Measurements from ENCODE around the gene MSH5. TPM values are rescaled to one million over a fixed set of nuclear protein-coding genes. Genes with fewer than 3 reads are reported as not detected.

Gene MSH5
- polyA plus RNA-seq, 1 donor (not counting 4 experiments of a cell fraction or from before 2014, with no cell fraction given), result 14.8 TPM

DNA sequence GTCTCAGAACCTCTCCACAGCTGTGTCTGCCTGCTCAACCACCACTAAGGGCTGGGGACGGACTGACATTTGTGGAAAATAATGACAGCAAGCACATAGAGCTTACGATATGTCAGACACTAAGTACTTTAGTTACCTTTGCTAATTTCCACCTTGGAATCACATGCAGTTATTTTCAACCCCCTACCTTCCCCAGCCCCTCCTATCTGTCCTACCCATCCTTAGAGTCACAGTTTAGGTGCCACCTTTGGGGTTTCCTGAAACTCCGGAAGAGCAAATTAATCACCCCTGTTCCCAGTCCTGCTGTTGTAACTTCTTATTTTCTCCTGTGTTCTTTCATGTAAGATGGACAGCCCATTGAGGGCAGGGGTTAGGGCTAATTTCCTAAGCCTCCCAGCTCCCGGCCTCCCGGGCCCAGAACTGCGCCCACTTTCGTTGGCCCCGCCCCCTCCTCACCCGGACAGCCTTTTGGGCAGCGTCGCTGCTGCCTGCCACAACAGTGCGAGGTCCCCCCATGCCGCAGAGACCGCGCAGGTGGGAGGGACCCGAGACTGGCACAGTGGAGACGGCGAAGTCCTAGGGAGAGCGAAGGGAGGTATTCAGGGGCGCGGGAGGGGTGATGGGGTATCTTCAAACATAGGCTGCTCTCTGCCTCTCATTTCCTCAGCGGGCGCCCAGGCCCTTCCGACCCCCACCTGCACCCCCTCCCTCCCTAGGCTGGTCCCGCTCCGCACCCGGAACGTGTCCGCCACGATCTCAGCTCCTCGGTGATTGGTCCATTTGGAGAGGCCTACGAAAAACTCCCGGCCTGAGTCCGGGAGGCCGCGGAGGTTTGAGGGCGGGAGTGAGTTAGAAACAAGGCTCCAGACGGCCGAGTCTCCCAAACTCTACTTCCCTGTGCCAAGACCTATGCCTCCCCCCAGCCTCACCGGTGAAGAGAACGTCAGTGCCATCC, 11.8 kb upstream of the MSH5 start:
- no peak overlapping the region for H3K4me2 ChIP-seq (ENCODE audit: control insufficient read depth, extremely low read depth, insufficient read depth, low read depth, low read length)
- H3K4me3 ChIP-seq (ENCODE audit: control insufficient read depth in 2 of 3, extremely low read depth in 1 of 3, insufficient read depth in 2 of 3, low read depth in 1 of 3, low read length in 3 of 3), result no peak overlapping the region
- peaks cover 2% of the 10 kb centered on the region for H3K9me1 ChIP-seq (ENCODE audit: control insufficient read depth, extremely low read depth, insufficient read depth, low read length)
- H3K36me3 ChIP-seq (ENCODE audit: control insufficient read depth in 2 of 2, extremely low read depth in 1 of 2, insufficient read depth in 2 of 2, low read length in 2 of 2), result peaks cover 16 to 25% of the 10 kb centered on the region in 2 experiments
- dilution Hi-C loops (cut with MboI; ENCODE audit: extremely low pct_ligation_motif_present, low sequenced_read_pairs), result no loop called here
- no peaks in the 10 kb centered on the region for H3K9me3 ChIP-seq (ENCODE audit: control insufficient read depth, low read depth, low read length)
- H2AFZ ChIP-seq (ENCODE audit: control insufficient read depth, low read length), result no peak overlapping the region
- peaks cover 8% of the 10 kb centered on the region for H4K20me1 ChIP-seq (ENCODE audit: control insufficient read depth, extremely low read depth, insufficient read depth, low read length)
- TF ChIP-seq, protein P1, sequence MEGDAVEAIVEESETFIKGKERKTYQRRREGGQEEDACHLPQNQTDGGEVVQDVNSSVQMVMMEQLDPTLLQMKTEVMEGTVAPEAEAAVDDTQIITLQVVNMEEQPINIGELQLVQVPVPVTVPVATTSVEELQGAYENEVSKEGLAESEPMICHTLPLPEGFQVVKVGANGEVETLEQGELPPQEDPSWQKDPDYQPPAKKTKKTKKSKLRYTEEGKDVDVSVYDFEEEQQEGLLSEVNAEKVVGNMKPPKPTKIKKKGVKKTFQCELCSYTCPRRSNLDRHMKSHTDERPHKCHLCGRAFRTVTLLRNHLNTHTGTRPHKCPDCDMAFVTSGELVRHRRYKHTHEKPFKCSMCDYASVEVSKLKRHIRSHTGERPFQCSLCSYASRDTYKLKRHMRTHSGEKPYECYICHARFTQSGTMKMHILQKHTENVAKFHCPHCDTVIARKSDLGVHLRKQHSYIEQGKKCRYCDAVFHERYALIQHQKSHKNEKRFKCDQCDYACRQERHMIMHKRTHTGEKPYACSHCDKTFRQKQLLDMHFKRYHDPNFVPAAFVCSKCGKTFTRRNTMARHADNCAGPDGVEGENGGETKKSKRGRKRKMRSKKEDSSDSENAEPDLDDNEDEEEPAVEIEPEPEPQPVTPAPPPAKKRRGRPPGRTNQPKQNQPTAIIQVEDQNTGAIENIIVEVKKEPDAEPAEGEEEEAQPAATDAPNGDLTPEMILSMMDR (optimal IDR thresholded peaks at IDR 0.05 in 1 of 3, IDR thresholded peaks at IDR 0.05 in 1 of 3, conservative IDR thresholded peaks at IDR 0.05 in 1 of 3; ENCODE audit: extremely low read depth in 1 of 3, insufficient read depth in 2 of 3, low read length in 3 of 3), result no peak
- TF ChIP-seq EZH2 (IDR thresholded peaks at IDR 0.05; ENCODE audit: low read length), result no peak
- H3K27ac ChIP-seq (ENCODE audit: control insufficient read depth, insufficient read depth, low read length), result no peak overlapping the region
- no peaks in the 10 kb centered on the region for H3K27me3 ChIP-seq (ENCODE audit: control insufficient read depth, extremely low read depth, insufficient read depth, low read length)
- no peak overlapping the region for H3K9ac ChIP-seq (ENCODE audit: control insufficient read depth, extremely low read depth, insufficient read depth, low read length)
- no peaks in the 10 kb centered on the region for H3K79me2 ChIP-seq (ENCODE audit: control insufficient read depth, insufficient read depth, low read length)
- DNase-seq (ENCODE audit: low read depth, low spot score), result no peak
- peaks cover 9% of the 10 kb centered on the region for H3K4me1 ChIP-seq (ENCODE audit: control insufficient read depth, extremely low read depth, insufficient read depth, low read length)
- no peak for FAIRE-seq

DNA sequence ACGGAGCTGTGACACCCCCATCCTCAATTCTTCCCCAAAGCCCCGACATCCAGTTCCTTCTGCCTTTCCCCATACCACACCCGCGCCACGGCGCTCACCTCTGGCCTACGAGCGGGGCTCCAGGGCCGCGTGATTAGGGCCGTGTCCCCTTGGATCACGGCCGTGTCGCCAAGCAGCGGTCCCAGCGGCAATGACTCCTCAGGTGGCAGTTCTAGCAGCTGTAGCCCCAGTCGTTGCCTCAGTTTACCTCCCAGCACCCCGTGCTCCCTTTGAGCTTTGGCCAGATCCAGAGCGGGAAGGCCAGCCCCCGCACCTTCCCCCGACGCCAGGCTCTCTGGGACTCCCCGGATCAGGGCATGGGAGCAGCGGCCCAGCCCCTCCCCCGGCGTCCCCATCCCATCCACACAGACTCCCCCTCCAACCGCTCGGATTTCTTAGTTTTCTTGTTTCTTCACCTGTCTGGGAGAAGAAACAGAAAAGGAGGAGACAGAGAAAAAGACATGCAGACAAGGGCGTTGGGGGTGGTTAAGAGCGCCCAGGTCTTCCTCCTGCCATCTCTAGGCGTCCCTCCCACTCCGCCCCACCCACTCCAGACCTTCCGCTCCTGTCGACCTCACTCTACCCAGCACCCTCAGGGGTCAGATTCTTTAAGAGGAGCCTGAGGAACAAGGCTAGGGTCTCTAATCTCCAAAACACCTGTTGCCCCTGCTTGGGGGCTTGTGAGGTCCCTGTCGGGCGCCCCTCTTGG, 10.9 kb upstream of the MSH5 start, which contains the start of gene DDAH2:
Gene DDAH2 (minus strand): TSS at position 533 of the 748 bp plus-strand sequence. CDS start 138 bp downstream, at position 395.
- Histone ChIP-seq H3K27me3 (ENCODE audit: control insufficient read depth, extremely low read depth, insufficient read depth, low read length) (no peaks in the 10 kb centered on the region), H3K9ac (ENCODE audit: control insufficient read depth, extremely low read depth, insufficient read depth, low read length) (peak within 1 kb of the TSS; percentile 50), H4K20me1 (ENCODE audit: control insufficient read depth, extremely low read depth, insufficient read depth, low read length) (peaks cover 12% of the 10 kb centered on the region), H3K9me3 (ENCODE audit: control insufficient read depth, low read depth, low read length) (no peaks in the 10 kb centered on the region), H3K9me1 (ENCODE audit: control insufficient read depth, extremely low read depth, insufficient read depth, low read length) (peaks cover 4% of the 10 kb centered on the region), H3K4me2 (ENCODE audit: control insufficient read depth, extremely low read depth, insufficient read depth, low read depth, low read length) (peak within 1 kb of the TSS; percentile 91), H2AFZ (ENCODE audit: control insufficient read depth, low read length) (no peak within 1 kb of the TSS), H3K4me1 (ENCODE audit: control insufficient read depth, extremely low read depth, insufficient read depth, low read length) (peaks cover 18% of the 10 kb centered on the region), H3K79me2 (ENCODE audit: control insufficient read depth, insufficient read depth, low read length) (peaks cover 9% of the 10 kb centered on the region), H3K36me3 (ENCODE audit: control insufficient read depth in 2 of 2, extremely low read depth in 1 of 2, insufficient read depth in 2 of 2, low read length in 2 of 2) (peaks cover 25 to 34% of the 10 kb centered on the region in 2 experiments), H3K27ac (ENCODE audit: control insufficient read depth, insufficient read depth, low read length) (no peak within 1 kb of the TSS), H3K4me3 (ENCODE audit: control insufficient read depth in 2 of 3, extremely low read depth in 1 of 3, insufficient read depth in 2 of 3, low read depth in 1 of 3, low read length in 3 of 3) (peak within 1 kb of the TSS; percentile 38 to 74 (median 70))
- FAIRE-seq (no peak), DNase-seq (ENCODE audit: low read depth, low spot score) (no peak)
- no peak for TF ChIP-seq EZH2 (IDR thresholded peaks at IDR 0.05; ENCODE audit: low read length)
- TF ChIP-seq, protein P1 (optimal IDR thresholded peaks at IDR 0.05 in 1 of 3, IDR thresholded peaks at IDR 0.05 in 1 of 3, conservative IDR thresholded peaks at IDR 0.05 in 1 of 3; ENCODE audit: extremely low read depth in 1 of 3, insufficient read depth in 2 of 3, low read length in 3 of 3), result peak in 2 of 3 experiments; percentile 53 to 61
- dilution Hi-C loops (cut with MboI; ENCODE audit: extremely low pct_ligation_motif_present, low sequenced_read_pairs), result no loop called here

Measured in keratinocyte (primary cell).